GM19023 (cell line): ENCODE results near the gene COL15A1.

Experiments
- ATAC-seq: cut with Tn5 transposase; IDR thresholded peaks from one replicate; pipeline ENCODE4 v1.9.1; 2021; ENCODE audit warnings: mild to moderate bottlenecking, moderate library complexity; ENCODE audit not compliant: unreplicated experiment

COL15A1 gene

DNA sequence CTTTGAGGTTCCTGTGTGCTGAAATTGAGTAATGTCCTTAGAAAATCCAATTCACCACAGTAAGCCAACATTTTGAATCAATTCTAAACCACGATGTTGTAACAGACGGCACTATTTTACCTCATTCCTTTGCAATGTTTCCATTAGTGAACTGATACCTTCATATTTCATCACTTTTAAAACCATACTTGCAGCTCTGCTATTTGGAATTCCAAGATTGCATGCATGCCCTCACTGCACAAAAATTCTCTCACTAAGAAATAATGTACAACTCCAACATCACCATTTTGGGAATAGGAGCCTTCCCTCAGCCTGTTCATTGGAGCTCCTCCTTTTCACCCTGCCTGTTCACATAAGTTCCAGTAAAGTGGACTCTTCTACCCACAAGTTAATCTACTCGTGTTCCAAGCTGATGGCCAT, 86.4 kb downstream of the COL15A1 start:
- no peak for ATAC-seq

DNA sequence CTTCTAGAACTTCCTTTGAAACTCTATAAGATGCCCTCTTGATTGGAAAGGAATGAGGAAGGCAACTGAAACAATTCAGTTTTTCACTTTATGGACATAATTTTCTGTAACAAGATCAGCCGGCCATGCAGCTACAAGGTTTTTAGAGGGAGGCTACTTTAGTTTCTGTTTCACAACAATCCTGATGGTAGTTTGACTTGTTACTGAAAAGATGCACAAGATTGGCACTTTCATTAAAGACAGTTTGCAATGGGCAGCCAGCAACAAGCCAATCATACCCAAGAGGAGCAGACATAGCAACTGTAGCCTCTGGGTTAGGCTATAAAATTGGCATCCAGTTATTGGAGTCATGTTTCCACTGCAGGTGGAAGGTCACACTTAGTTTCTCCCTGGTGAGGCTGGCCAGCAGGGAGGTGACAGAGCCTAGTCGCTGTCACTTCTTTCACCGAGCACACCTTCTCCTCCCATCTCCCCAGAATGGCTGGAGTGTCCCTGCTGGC, 87.0 kb downstream of the COL15A1 start:
- no peak for ATAC-seq

DNA sequence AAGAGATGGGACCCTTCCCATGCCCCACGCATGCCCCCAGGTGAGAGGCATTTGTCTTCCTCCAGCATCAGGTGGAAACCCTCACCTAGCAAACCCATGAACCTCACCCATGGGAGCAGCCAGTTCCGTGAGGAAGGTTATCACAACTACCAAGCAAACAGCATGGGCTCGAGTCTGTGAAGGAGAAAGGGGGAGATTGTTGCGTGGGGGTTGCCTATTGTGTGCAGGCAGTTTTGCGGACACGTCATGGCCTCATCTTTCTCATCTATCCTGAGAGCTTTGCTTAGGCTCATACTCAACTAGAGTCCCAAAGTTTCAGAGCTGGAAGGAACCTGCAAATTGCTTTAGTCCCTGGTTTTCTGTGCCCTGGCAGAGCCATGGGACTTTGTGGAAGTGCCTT, 87.6 kb downstream of the COL15A1 start:
- no peak for ATAC-seq

DNA sequence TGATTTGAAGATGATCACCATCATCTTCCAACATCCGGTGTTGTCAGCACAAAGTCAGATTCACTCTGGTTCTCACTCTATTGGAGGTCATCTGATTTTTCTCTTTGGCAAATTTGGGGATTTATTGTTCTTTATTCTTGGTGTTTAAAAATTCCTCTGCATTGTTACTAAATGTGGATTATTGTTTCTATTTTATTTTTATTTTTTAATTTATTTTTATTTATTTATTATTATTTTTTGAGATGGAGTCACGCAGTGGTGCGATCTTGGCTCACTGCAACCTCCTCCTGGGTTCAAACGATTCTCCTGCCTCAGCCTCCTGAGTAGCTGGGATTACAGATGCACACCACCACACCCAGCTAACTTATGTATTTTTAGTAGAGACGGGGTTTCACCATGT, 88.3 kb downstream of the COL15A1 start:
- no peak for ATAC-seq

DNA sequence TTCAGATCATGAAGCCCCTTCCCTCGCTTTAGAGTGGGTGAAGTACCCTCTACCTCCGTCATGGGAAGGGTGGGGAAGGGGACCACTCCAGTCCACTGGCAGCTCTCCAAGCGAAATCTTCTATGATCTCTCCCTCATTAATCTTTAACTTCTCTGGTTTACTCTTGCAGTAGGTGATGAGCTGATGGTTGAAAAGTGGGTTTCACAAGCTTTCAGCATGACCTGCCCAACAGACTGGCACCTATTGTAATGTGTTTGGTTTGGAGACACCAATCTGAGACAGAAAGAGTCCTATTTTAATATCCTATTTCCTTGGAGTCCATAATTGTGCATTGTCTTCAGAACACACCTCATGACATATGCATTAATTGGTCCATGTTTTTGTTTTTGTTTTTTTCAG, 90.4 kb downstream of the COL15A1 start:
- ATAC-seq: no peak

DNA sequence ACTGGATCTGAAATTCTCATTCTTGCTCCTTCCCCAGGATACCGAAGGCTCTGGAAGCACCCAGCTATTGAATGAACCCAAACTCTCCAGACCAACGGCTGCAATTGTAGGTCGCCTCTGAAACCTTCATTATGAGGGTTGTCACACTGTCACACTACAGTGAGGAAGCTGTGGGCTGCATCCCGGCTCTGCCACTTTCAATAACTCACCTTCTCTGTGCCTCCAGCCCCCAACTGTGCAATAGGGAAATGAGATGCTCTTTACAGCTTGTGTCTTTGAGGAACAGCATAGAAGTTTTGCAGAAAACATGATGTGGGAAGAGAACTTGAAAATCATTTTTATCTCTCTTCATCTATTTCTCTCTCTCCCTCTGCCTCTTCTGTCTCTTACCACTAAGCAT, 91.6 kb downstream of the COL15A1 start:
- ATAC-seq: no peak

DNA sequence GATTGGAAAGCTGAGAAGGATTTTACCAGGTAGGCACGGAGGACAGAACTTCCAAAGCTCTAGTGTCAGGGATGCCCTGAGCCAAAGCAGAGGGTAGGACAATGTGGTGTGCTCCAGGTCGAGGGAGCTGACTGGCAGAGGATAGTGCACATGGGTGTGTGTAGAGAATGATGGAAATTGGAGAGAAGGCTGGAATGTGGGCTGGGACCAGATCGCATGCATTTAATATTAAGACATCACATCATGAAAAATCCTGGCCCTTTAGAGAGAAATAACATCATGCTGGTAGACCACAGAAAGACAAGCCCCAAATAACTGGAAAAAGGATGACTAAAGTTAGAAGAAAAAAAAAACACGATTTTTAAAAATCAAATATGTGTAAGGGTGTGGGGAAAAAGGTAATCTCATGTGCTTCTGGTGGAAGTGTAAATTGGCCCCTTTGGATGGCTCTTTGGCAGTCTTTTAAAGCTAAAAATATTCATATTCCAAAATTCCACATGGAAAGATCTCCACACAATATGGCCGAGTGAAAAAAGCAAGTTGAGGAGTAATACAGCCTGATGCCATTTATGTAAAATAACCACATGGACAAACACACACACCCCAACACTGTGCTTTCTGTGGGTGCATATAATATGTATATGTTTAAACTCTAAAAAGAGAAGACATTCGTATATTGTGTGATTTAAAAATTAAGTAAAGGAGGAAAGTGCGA, 94.2 kb downstream of the COL15A1 start:
- no peak for ATAC-seq

DNA sequence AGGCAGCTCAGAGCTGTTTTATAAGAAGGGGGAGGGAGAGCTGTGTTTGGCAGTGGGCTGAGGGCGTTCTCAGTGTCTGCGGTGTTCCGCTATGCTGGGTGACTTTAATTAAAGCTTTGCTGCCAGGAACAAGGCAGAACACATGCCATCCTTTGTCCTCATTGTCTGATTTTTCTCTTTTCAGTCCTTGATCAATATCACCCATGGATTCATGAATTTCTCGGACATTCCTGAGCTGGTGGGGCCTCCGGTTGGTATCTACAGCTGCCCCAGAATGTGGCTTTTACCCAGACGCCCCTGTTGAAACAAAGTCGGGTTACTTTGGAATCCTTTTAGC, 94.7 kb downstream of the COL15A1 start:
- ATAC-seq: no peak

DNA sequence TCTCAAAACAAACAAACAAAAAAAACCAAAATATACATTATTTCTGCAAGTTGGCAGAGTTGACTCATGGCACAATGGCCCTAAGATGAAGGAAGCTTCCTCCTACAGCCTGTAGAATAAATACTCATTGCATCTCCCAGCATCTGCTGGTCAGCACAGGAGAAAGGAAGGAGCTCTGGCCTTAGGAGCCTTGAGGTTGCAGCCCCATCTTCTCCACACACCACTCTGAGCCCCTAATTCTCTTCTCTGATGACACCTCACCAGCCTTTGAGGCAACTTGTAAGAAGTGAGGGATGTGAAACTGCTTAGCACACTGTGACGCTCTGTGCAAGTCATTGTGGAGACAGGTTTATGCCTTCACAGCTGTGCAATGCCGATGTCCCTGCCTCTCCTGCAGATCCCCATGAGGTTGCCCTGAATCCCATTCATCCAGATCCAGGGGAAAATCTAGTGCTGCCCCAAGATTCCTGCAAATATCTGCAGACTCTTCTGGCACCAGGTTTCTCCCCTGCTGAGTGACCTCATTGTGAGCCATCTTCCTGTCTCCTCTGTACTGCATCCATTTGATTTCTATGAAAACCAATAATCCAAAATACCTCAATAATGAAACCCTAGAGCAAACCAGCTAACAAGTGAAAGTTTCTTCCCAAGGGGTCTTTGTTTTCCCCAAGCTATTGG, 95.9 kb downstream of the COL15A1 start:
- ATAC-seq: no peak

DNA sequence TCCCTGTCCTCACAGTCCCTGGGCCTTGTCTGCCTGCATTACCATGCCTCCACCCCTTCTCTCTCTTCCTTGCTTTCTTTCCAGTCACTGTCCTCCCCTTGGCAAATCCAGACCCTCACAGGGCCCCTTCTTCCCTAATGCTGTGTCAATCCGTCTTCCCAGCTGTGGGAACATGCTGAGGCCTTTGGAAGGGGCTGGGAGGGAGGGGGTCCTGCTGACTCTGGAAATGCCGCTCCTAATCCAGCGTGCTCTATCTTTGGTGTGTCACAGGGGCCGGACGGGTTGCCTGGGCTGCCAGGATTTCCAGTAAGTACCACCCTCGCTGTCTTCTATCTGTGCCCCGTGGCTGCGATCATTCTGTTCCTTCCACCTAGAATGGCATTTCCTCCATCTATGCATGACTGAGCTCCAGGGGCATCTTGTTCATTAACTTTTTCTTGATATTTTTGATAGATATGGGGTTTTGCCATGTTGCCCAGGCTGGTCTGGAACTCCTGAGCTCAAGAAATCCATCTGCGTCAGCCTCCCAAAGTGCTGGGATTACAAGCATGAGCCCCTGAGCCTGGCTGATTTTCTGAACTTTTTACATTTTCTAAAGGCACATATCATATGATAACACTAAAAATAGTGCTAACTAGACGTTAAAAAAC, 96.7 kb downstream of the COL15A1 start:
- ATAC-seq: no peak

DNA sequence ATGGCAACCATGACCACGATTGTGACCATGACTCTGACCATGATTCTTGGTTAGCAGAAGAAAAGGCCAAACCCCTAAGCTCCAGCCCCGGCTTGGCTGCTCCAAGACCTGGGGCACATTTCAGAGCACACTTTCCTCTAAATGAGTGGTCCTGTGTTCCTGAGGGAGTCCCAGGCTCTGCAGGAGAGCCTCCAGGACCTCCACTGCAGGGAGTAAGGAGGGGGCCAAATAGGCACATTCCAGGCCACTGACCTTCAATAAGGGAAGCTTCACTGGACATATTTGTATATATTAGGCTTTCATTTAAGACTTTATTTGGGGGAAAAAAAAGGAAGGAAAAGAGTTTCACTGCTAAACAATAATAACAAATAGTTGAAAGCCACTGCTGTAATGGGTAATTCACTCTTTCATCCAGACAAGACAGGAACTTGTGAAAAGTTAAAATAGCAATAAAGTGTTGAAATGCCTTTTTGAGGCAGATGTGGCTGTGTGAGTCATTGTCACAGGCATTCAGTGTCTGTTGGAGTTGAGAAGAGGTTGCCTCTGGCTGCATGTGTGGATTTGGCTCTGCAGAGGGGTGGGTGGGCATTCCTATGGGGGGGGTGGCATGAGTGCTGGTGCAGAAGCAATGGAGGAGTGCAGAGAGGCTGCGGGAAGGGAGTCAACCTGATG, 97.3 kb downstream of the COL15A1 start:
- ATAC-seq: no peak

DNA sequence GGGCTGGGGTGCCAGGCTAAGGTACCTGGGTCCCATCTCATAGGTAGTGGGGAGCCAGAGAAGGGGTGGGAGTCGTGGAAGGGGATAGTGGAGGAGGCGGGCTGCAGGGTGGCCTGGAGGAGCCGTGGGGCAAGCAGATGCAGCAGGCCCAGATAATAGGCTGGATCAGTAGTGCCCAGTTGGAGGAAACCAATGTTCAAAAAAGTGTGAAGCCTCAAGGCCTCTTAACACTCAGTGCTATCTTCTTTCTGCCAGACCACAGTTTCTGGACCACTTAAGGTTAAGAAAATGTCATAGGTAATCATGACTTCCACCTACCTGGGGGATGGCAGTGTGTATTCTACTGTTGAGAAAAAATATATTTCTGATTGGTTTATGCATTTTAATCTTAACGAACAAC, 97.9 kb downstream of the COL15A1 start:
- ATAC-seq: no peak

DNA sequence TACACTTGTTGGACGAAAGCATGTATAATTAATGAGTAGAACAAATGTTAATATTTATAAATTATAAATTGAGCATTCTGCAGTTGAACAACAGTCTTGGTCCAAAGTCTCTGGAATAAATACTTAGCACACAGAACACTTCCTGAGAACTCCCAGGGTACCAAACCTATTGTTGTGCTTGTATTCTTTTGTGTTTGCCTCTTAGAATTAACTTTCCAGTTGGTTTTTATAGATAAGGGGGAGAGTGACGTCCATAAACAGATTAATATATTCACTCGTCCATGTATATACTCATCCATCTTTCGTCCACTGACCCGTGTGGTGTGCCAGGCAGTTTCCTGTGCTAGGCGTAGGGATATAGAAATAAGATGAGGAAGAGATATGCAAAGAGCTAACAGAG, 98.9 kb downstream of the COL15A1 start:
- no peak for ATAC-seq

DNA sequence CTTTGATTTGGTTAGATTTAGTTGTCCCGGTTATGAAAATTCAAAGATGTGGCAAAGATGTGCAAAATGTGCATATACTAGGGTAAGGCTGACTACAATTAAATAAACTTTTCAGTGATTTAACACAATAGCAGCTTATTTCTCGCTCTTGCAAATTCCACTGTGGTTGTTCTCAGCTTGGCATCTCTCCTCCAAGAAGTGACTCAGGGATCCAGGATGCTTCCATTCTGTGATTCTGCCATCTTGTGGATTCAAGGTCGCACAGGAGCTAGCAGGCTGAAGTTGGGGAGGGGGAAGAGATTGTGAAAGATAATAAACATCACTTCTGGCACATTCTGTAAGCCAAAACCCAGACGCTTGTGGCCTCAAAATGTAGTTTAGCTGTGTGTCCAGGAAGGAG, 101.1 kb downstream of the COL15A1 start:
- ATAC-seq: no peak

DNA sequence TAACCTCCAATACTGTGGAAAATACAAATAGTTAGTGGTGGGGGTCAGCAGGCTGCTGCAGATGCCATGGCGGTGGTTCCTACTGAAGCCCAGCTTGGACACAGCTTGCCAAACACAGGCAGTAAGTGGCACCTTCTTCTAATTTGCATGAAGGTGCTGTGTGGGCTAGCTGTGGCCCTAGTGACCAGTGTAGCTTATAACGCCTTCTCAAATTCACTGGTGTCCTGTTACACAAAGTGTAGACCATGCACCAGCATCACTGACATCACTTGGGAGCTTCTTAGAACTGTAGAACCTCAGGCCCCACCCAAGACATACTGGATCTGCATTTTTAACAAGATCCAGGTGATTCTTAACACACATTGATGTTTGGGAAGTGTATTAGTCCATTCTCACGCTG, 102.4 kb downstream of the COL15A1 start:
- ATAC-seq: no peak

DNA sequence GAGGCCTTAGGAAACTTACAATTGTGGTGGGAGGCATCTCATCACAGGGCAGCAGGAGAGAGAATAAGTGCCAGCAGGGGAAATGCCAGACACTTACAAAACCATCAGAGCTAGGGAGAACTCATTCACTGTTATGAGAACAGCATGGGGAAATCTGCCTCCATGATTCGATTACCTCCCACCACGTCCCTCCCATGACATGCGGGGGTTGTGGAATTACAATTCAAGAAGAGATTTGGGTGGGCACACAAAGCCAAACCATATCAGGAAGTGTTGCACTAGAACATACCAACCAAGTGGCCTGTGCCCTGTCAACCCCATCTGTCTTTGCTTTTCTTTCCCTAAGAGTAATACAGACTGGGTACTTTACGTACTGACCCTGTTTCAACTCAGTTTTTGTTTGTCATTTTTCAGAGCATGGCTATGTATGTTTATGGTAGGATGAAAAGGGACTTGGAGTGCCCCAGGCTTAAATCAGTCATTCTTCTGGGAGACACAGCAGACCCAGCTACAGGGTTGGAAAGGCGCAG, 102.9 kb downstream of the COL15A1 start:
- no peak for ATAC-seq

DNA sequence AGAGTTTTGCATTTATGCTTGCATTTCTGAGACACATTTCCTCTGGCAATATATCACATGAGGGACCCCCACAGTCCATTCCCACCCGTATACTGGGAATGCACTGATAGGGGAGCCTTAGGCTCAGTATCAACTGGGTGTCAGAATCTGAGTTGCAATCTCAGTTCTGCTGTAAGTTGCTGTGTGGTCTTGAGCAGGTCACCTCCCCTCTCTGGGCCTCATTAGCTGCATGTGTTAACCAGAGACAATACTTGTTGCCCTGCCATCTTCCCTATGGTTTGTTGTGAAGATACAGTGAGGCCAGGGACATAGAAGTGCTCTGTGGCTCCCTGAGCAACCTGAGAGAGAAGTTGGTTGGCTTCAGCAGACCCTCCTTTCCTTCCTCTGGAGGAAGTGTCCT, 105.5 kb downstream of the COL15A1 start:
- ATAC-seq: no peak

DNA sequence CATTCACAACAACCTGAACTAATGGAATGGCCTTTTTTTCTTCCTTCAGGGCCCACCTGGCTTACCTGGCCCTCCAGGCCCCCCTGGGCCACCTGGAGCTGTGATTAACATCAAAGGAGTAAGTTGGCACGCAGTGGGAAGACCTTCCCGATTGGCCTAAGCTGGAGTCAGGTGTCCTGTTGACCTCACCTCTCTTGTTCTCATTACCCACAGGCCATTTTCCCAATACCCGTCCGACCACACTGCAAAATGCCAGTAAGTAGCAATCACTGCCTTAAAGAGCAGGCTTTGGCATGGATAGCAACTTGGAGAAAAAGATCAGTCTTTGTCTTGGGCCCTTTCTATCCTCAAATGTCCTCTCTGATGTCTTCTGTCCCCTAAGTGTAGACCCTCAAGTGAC, 105.9 kb downstream of the COL15A1 start:
- ATAC-seq: no peak

DNA sequence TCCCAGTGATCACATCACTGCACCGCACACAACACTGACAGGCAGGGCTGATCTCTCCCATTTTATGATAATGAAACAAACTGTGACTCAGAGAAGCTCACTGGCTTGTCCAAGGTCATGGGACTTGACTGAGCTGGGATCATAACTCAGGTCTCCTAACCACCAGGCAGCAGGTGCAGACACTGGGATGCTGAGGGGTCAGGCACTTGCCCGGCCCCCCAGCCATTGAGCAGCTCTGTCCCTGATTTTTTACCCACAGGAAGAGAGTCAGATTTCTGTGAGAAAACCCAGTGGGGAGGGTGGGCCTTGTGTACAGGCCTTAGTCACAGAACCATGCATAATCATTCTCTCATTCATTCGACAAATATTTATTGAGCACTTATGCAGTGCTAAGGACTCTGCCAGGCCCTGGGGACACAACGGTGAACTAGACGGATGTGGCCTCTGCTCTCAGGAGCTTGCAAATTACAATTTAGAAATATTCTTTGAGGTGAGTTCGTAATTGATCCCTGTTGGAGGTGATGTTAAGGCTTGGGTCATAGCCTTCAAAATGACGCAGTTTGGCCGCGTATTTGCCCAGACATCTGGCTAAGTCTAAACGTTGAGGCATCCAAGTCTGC, 106.7 kb downstream of the COL15A1 start:
- ATAC-seq: no peak

DNA sequence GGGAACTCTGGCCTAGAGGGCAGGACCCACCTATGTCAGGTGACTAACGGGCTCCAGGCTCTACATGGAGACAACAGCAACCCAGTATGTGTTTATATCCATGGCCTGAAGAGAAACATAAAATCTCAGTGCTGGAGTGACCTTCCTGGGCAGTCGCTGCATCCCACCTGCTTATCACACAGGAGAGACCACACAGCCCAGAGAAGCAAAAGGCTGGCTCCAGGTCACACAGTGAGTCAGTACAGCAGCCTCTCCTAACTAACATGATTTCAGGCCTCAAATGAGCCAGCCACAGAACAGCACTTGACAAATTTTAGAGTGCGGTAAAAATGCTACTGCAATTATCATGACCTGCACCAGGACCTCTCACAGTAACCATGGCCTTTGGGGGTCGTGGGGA, 107.2 kb downstream of the COL15A1 start:
- ATAC-seq: no peak

DNA sequence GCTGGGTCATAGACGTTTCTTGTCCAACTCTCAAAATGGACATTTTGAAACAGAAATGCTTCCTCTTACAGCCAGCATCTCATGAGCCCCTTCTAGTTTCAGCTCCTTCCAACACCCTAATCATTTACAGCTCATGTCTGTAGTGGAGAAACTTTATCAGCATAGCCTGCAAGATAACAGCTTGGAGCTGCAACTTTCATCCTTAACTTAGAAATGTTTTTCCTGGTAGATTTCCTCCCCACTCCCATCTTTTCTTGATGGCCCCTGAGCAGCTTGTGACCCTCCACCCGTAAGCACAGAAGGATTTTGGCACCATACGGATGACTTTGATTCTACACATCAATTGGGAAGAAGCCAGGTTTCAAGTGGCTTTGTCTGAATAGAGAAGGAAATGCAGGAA, 107.7 kb downstream of the COL15A1 start:
- ATAC-seq: no peak
